ENCODE results near the gene RIC1.

DNA sequence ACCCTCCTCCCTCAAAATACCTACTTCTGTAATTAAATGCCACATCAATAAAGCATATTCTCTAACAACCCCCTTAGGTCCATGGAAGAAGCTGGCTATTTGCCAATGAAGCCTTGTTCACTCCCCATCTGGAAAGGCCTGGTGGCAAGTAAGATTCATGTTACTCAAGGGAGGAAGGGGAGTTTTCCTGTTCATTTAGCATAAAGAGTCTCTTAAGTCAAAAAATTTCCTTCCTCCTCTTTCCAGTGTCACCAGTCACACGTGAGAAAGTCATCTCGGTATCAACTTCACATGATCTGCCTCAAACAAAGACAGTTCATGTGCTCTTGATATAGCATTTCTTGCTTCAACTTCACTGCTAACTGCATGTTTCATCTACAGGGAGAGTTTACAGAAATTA, 32.7 kb upstream of the RIC1 start:
- TF ChIP-seq SIN3A (IDR thresholded peaks at IDR 0.05; ENCODE audit: borderline replicate concordance, insufficient read depth, low read length): no peak
- TF ChIP-seq POLR2AphosphoS5 (IDR thresholded peaks at IDR 0.05; ENCODE audit: low read depth, low read length): no peak
- TF ChIP-seq, protein P1, sequence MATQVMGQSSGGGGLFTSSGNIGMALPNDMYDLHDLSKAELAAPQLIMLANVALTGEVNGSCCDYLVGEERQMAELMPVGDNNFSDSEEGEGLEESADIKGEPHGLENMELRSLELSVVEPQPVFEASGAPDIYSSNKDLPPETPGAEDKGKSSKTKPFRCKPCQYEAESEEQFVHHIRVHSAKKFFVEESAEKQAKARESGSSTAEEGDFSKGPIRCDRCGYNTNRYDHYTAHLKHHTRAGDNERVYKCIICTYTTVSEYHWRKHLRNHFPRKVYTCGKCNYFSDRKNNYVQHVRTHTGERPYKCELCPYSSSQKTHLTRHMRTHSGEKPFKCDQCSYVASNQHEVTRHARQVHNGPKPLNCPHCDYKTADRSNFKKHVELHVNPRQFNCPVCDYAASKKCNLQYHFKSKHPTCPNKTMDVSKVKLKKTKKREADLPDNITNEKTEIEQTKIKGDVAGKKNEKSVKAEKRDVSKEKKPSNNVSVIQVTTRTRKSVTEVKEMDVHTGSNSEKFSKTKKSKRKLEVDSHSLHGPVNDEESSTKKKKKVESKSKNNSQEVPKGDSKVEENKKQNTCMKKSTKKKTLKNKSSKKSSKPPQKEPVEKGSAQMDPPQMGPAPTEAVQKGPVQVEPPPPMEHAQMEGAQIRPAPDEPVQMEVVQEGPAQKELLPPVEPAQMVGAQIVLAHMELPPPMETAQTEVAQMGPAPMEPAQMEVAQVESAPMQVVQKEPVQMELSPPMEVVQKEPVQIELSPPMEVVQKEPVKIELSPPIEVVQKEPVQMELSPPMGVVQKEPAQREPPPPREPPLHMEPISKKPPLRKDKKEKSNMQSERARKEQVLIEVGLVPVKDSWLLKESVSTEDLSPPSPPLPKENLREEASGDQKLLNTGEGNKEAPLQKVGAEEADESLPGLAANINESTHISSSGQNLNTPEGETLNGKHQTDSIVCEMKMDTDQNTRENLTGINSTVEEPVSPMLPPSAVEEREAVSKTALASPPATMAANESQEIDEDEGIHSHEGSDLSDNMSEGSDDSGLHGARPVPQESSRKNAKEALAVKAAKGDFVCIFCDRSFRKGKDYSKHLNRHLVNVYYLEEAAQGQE (IDR thresholded peaks at IDR 0.05; ENCODE audit: insufficient read depth in 1 of 2, low read depth in 2 of 2, low read length in 2 of 2): no peak
- TF ChIP-seq TAF1 (IDR thresholded peaks at IDR 0.05; ENCODE audit: borderline replicate concordance, insufficient read depth, low read length): no peak
- TF ChIP-seq FOXP2 (optimal IDR thresholded peaks at IDR 0.05; ENCODE audit: borderline replicate concordance, extremely low read depth, extremely low read length, insufficient read depth): no peak

Measured in PFSK-1 (cell line).